Endometrium (tissue), 2 donors: Measurements from ENCODE around the gene CAPN5.

Experiments
- FAIRE-seq: peaks from 2 replicates; lab custom pipeline; 2012; peaks lifted over from hg19 to GRCh38; lab: Jason Lieb, UNC
- donor health status: control.
- donor health status: control.

The CAPN5 gene

GRCh38 chr11:77065878-77066228 lies 918 bp upstream of the CAPN5 start:
- FAIRE-seq = no peak

- FAIRE-seq = no peak
Measured at GRCh38 chr11:77067861-77068443, 1.2 kb downstream of the CAPN5 start.

DNA sequence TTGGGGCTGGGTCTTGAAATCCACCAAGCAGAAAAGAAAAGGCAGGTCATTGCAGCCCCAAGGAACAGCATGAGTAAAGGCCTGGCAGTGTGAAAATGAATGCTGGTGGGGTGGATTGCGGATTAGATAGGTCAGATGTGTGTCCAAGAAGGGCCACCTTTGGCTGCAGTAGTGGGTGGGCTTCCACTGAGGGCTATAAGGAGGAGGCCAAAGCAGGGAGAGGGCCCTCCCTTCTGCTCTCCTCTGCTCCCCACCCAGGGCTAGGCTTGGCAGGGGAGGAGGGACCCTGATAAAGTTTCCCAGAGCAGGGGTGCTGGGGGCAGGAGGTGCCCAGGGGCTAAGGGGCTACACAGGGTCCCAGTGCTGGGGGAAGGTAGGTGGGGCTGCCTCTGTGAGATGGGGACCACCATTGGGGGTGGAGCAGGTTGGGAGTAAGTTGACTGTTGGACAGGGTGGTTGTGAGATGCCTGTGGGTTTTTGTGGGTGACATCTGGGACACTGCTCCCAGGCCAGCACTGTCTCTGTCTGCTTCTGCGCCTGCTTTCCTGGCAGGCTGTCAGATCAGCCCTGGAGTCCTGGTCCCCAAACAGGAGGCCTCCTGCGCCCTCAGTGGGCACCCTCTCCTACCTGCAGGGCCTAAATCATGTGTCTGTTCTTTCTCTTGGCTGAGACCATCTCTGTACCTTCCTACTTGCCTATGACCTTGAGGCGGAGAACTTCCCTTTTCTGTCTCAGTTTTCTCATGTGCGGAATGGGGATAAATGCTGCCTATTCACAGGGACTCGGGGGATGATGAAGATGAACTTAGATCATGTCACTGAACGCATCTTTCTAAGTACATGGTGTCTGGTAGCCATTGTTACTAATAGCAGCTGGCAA lies 1.9 kb downstream of the CAPN5 start:
- FAIRE-seq = no peak

DNA sequence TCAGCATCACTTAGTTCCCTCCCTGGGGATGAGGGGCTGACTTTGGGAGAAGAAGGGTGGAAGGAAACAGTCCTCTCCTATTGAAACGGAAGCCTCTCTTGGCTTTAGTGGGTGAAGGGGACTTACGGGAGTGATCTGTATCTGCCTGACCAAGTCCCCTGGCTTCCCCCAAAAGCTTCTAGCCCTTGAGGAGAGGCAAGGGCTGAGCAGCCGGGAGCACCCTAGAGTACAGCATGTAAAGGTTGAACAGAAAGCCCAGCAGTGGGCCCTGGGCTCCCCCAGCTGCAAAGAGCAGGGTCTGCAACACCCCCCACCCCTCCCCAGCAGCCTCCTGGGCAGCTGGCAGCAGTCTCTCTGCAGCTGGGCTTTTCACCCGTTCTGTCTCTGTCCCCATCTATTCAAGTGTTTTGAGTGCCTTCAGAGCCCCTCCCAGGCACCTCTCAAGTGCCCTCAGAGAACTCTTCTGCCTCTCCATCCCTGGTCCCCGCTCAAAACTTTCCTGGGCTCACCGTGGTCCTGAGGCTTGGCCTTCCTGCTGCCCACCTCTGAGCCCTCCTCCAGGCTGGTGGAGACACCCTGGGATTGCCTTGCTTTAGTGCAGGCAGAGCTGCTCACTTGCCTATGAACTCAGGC lies 2.7 kb downstream of the CAPN5 start:
- FAIRE-seq = no peak

- no peak for FAIRE-seq
Measured at GRCh38 chr11:77069969-77070582, 3.3 kb downstream of the CAPN5 start.

GRCh38 chr11:77071077-77071476 lies 4.3 kb downstream of the CAPN5 start:
- no peak for FAIRE-seq

DNA sequence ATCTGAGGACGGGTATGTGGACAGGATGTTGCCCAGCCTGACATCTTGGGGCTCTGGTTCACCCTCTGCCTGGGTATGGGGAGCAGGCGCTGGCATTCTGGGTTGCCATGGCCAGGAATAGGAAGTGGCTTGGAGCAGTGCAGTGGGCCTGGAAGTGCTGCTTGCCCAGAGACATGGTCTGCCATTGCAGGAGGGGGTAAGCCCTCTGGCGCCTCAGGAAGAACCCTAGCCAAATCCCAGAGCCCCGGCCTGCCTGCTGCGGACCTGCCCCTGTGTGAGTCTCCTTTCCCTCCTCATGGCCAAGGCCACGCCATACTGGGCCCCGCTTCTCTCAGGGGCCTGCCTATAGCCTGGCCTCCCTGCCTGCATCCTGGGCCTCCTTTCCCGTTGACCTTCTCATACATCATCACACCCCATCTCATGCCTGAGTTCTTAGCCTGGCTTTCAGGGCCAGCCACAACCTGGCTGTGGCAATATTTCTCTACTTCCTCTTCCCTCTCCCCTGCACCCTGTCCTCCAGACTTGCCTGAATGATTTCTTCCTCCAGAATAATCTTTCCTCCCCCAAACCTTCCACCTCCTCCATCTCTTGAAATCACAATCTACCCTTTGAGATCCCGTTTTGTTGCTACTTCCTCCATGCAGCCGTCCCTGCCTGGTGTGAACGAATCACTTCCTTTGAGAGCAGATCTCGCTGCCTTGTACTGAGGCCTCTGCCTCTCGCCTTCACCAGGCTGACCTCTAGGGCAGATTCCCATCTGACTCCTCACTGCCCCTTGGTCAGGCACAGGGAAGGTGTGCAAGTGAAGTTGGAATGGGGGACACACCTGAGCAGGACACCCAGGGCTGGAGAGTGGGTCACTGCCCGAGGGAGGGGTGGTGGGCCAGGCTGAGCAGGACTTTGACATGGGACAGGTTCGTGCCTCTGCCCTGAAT lies 5.2 kb downstream of the CAPN5 start:
- no peak for FAIRE-seq

GRCh38 chr11:77072851-77073327 lies 6.1 kb downstream of the CAPN5 start:
- no peak for FAIRE-seq

DNA sequence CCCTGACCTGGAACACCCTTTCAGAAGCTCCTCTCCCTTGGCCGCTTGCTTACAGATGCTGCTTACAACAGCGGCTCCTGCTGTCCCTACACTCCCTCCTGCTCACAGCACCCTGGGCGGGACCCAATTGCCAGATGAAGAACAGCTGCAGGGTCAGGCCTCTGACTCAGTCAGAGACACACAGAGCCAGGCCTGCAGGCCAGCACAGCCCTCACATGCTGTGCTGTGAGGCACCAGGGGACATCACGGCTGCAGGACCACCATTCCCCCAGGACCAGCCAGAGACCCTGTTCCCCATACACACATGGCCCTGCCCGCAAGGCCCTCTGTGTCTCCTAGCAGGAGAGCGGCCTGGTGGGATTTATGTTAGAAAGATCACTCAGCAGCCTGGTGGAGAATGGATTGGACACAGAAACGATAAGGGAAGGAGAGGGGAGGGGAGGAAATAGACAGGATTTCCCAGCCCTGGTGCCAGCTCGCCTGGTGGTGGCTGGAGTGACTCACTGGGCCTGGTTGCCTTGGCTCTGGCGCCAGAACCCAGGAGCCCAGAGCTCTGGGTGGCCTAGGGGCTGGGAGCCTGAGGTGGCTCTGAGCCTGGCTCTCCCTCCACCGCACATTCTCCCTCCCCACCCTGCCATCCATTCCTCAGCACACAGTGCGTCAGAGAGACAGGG lies 6.7 kb downstream of the CAPN5 start:
- peak; percentile 76 for FAIRE-seq

DNA sequence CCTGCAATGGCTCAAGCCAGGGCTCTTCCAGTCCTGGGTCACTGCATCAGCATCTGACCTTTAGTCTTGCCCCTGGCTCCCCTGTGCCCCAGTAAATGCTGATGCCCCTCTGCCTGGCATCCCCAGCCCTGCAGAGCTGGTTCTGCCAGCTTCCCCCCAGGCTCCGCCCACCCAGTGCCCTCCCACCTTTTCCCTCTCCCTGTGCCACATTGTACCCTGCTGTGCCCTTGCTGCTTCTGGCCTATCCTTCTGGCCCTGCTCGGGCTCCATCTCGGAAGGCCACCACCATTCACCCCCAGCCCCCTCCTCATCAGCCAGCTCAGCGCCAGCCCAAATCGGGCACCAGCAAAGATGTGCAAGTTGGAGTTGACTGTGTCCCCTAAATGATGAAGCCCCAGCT lies 7.4 kb downstream of the CAPN5 start:
- no peak for FAIRE-seq

DNA sequence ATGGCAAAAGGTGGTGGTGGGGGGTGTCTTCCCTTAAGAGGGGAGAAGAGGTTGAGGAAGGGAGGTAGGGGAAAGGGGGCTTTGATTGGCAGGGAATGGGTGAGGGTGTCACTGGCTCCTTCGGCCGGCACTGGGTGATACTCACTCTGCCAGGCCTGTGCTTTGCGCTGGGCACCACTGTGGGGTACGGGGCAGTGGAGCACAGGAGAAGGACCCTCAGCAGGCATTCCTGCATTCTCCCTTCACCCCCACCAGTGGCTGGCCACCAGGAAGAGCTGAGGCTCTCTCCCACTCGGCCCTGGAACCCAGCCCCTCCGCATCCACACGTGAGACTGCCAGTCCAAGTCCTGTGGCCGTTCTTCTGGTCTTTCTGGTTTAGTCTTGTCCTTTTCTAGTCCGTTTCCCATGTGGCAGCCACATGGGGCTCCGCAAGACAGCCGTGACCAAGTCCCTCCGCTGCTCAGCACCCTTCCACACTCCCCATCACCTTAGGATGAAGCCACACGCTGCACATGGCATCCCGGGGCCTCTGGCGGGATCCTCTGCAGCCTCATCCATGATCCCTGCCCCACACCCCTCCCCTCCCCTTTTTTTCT lies 8.0 kb downstream of the CAPN5 start:
- FAIRE-seq = no peak

GRCh38 chr11:77075425-77075905 lies 8.7 kb downstream of the CAPN5 start:
- FAIRE-seq = no peak

DNA sequence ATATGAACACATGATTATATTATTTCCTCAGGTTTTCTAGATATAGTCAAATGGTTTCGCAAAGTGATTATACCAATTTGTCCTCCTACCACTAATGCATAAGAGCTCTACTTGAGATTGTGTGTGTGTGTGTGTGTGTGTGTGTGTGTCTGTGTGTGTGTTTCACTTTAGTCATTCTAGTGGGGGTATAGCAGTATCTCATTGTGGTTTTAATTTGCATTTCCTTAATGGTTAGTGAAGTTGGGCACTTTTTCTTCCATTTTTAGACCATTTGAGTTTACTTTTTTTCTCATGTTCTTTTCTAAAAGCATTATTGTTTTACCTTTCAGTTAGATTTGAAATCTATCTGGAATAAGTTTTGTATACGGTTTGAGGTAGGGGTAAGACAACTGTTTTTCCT lies 12.9 kb downstream of the CAPN5 start:
- no peak for FAIRE-seq

DNA sequence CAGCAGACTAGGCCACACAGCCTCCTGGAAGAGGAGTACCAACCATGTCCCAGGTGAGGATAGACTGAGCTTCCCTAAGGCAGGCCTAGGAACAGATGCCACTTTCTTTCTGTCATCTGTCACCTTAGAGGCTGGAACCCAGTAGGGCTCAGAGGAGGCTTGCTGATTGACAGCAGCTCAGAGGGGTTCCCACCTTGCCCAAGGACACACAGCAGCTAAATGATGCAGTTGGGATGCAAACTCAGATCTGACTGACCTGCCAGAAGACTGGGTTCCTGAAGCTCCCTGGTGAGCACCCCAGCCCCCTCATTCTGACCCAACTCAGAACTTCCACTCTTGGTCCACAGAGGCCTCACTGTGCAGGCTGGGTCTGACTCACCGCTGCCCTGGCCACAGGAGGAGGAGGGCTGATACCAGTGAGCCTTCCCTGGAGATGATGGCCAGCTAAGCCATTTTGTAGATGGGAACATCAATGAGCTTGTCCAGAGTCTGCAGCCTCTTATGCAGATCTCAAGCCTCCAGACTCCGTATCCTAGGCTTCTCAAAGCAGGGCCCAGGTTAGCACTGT lies 14.0 kb downstream of the CAPN5 start:
- FAIRE-seq = no peak

- no peak for FAIRE-seq
Measured at GRCh38 chr11:77081381-77081851, 14.6 kb downstream of the CAPN5 start.

GRCh38 chr11:77081976-77082836 lies 15.4 kb downstream of the CAPN5 start:
- FAIRE-seq = no peak

- FAIRE-seq = no peak
Measured at GRCh38 chr11:77082838-77083565, 16.2 kb downstream of the CAPN5 start.

GRCh38 chr11:77083566-77084245 lies 16.9 kb downstream of the CAPN5 start:
- FAIRE-seq = no peak
